ENCODE results near the gene ZNF740. TPM values are rescaled to one million over a fixed set of nuclear protein-coding genes. Genes with fewer than 3 reads are reported as not detected.
A peak's percentile ranks its signal among the peaks of the same experiment; 100 is the strongest.

Gene ZNF740, protein sequence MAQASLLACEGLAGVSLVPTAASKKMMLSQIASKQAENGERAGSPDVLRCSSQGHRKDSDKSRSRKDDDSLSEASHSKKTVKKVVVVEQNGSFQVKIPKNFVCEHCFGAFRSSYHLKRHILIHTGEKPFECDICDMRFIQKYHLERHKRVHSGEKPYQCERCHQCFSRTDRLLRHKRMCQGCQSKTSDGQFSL
- total RNA-seq, result 5.9 TPM

DNA sequence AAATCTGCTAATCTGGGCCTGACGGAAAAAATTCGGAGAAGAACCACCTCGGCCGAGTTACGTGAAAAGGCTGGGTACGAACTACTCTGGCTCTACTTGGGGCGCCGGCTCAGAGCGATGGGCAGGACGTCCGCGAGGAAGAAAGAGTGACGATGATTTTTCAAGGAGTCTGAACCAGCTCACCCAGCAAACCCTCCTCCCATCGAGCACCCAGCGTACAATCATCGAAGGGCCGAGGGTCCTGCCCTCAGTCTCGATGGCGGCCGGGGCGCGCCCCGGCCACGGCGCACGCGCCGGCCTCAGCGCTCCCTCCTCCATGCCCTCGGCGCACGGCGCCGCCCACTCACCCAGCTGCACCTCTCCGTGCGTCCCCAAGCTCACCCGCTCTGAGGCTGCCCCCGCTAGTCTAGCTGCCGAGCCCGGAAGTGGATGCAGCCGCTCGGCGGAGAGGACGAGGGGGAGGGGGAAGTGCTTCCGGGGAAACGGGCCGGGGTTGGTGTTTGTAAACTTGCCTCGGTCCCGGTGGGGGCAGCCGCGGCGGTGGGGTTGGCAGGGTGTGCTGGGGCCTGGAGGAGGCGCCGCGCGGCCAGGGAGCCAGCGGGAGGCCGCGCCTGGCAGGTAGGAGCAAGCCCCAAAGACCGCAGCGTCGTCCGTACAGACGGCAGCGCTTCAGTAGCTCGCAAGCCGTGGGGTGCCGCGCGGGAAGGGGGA, at the start of gene ZNF740, which contains the start of gene CSAD:
ZNF740 (plus strand) TSS at position 503 of the 711 bp plus-strand sequence. CDS start 1,262 bp downstream, outside the sequence.
CSAD (minus strand) TSS at position 706 of the 711 bp plus-strand sequence. CDS start 7,455 bp downstream, outside the sequence.
- Histone ChIP-seq H3K27ac (peak within 1 kb of the TSS; percentile 91 to 92), H3K36me3 (peaks cover 17 to 31% of the 10 kb centered on the region in 2 donors), H3K9me3 (no peaks in the 10 kb centered on the region), H3K27me3 (no peaks in the 10 kb centered on the region), H3K4me1 (peaks cover 7 to 41% of the 10 kb centered on the region in 2 donors), H3K4me3 (peak within 1 kb of the TSS; percentile 91 to 96)
- intact Hi-C loops (cut with DNase I), result loop anchor here (2.0 kb wide), 1 partner anchor 82 kb away; no protein-coding TSS in a partner anchor
- DNase-seq (ENCODE audit: low spot score in 2 of 2), result peak; percentile 92 to 99
- TF ChIP-seq, protein P1, sequence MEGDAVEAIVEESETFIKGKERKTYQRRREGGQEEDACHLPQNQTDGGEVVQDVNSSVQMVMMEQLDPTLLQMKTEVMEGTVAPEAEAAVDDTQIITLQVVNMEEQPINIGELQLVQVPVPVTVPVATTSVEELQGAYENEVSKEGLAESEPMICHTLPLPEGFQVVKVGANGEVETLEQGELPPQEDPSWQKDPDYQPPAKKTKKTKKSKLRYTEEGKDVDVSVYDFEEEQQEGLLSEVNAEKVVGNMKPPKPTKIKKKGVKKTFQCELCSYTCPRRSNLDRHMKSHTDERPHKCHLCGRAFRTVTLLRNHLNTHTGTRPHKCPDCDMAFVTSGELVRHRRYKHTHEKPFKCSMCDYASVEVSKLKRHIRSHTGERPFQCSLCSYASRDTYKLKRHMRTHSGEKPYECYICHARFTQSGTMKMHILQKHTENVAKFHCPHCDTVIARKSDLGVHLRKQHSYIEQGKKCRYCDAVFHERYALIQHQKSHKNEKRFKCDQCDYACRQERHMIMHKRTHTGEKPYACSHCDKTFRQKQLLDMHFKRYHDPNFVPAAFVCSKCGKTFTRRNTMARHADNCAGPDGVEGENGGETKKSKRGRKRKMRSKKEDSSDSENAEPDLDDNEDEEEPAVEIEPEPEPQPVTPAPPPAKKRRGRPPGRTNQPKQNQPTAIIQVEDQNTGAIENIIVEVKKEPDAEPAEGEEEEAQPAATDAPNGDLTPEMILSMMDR (IDR thresholded peaks at IDR 0.05), result no peak

DNA sequence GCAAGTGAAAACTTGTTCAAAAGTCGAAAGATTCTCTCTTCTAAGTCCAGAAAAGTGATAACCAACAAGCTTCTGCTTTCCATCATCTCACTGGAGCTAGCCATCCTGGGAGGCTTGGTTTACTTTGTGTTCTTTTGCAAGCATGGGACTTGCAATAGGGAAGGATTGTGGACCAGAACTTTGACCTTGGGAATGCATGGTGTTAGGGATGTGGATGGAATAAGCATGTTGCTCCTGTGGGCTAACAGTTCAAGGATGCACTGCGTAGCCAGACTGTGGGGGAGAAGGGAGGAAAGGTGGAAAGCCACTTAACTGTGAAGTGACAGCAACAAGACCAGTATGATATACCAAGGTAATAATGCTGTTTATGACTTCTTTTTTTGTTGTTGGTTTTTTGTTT, 48.7 kb upstream of the ZNF740 start:
- intact Hi-C loops (cut with DNase I), result no loop called here
- TF ChIP-seq, protein P1 (IDR thresholded peaks at IDR 0.05), result no peak
- H3K36me3 ChIP-seq, result no peaks in the 10 kb centered on the region

DNA sequence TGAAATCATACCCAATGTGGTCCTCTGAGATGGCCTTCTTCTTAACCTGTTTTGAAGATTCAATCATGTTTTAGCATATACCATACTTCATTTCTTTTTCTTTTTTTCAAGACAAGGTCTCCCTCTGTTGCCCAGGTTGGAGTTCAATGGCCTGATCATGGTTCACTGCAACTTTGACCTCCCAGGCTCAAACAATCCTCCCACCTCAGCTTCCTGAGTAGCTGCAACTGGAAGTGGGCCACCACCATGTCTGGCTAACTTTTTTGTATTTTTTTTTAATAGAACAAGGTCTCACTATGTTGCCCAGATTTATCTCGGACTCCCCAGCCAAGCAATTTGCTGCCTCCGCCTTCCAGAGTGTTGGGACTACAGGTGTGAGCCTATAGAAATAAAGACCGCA, 46.8 kb upstream of the ZNF740 start:
- TF ChIP-seq, protein P1 (IDR thresholded peaks at IDR 0.05), result no peak
- Histone ChIP-seq H3K36me3 (no peaks in the 10 kb centered on the region), H3K27ac (no peak overlapping the region), H3K4me1 (no peaks in the 10 kb centered on the region), H3K27me3 (no peaks in the 10 kb centered on the region), H3K4me3 (no peak overlapping the region), H3K9me3 (peaks cover 0 to 4% of the 10 kb centered on the region in 2 donors)
- intact Hi-C loops (cut with DNase I), result no loop called here
- DNase-seq (ENCODE audit: low spot score in 2 of 2), result no peak

More for the DNA sequence above, 48.7 kb upstream of the ZNF740 start:
- Histone ChIP-seq H3K4me3 (no peak overlapping the region), H3K27me3 (no peaks in the 10 kb centered on the region), H3K4me1 (no peaks in the 10 kb centered on the region), H3K9me3 (peaks cover 0 to 2% of the 10 kb centered on the region in 2 donors), H3K27ac (no peak overlapping the region)
- DNase-seq (ENCODE audit: low spot score in 2 of 2), result no peak

DNA sequence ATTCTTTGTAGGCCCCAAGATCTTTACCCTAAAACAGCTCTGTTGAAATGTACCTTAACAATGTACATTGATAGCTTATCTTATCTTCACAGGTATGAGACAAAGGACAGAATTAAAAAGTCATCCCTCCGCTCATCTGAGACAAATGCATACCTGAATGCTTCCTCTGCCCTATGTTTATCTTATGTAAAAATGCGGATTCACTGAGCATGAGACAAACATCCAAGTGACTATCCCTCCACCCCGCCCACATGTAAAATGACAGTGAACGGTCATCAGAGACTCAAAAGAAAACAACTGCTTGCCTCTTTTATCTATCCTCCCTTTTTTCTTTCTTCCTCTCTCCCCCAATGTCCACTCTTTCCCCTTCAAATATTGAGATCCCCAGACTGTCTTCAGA, 37.2 kb upstream of the ZNF740 start:
- no peaks in the 10 kb centered on the region for H3K36me3 ChIP-seq
- H3K4me1 ChIP-seq, result no peaks in the 10 kb centered on the region
- H3K9me3 ChIP-seq, result no peaks in the 10 kb centered on the region
- intact Hi-C loops (cut with DNase I), result no loop called here
- no peak for DNase-seq (ENCODE audit: low spot score in 2 of 2)
- no peaks in the 10 kb centered on the region for H3K27me3 ChIP-seq
- no peak overlapping the region for H3K27ac ChIP-seq
- TF ChIP-seq, protein P1 (IDR thresholded peaks at IDR 0.05), result no peak
- H3K4me3 ChIP-seq, result no peak overlapping the region

DNA sequence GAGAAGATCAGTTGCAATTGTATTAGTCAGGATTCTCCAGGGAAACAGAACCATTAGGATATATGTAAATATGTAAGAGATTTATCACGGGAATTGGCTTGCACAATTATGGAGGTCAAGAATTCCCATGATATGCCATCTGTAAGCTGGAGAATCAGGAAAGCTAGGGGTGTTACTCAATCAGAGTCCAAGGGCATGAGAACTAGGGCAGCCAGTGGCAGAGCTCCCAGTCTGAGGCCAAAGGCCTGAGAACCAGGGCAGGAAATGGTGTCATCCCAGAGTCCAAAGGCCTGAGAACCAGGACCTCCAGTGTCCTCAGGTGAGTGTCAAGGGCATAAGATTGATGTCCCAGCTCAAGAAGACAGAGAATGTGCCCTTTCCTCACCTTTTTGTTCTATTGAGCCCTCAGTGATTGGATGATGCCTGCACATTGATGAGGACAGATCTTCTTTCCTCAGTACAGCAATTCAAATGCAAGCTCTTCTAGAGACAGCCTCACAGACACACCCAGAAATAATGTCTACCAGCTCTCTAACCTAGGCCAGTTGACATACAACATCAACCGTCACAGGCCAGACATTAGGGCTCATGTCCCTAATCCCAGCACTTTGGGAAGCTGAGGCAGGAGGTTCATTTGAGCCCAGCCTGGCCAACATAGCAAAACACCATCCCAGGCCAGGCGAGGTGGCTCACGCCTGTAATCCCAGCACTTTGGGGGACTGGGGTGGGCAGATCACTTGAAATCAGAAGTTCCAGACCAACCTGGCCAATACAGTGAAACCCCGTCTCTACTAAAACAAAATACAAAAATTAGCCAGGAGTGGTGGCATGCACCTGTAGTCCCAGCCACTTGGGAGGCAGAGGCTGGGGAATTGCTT, 34.9 kb upstream of the ZNF740 start:
- intact Hi-C loops (cut with DNase I), result no loop called here
- peak overlapping the region; percentile 12 to 18 for H3K27ac ChIP-seq

More for the DNA sequence above, 34.9 kb upstream of the ZNF740 start:
- no peaks in the 10 kb centered on the region for H3K27me3 ChIP-seq
- no peaks in the 10 kb centered on the region for H3K9me3 ChIP-seq
- DNase-seq (ENCODE audit: low spot score in 2 of 2), result no peak
- H3K36me3 ChIP-seq, result no peaks in the 10 kb centered on the region
- H3K4me1 ChIP-seq, result peaks cover 0 to 5% of the 10 kb centered on the region in 2 donors
- TF ChIP-seq, protein P1 (IDR thresholded peaks at IDR 0.05), result no peak
- H3K4me3 ChIP-seq, result no peak overlapping the region

Data from ascending aorta (tissue), 2 donors.